ENCODE measurements around the gene CLEC16A. TPM values are rescaled to one million over a fixed set of nuclear protein-coding genes. Genes with fewer than 3 reads are reported as not detected.

Gene CLEC16A
- total RNA-seq, 2 donors from 2014 or later: 31.1 to 32.0 TPM

- DNase-seq (no peak), ATAC-seq (no peak)
- H3K9me3 ChIP-seq (ENCODE audit: control insufficient read depth, low read length, poor library complexity, severe bottlenecking): no peaks in the 10 kb centered on the region
- peaks cover 12% of the 10 kb centered on the region for H3K36me3 Mint-ChIP-seq (ENCODE audit: low read depth)
- no peaks in the 10 kb centered on the region for H3K27me3 Mint-ChIP-seq
- H3K27ac Mint-ChIP-seq: no peak overlapping the region
- peaks cover 16% of the 10 kb centered on the region for H3K4me1 Mint-ChIP-seq
- no peak overlapping the region for H3K4me3 Mint-ChIP-seq
Measured at GRCh38 chr16:11170696-11171447, 226.5 kb downstream of the CLEC16A start.

- Mint-ChIP-seq H3K4me1 (peaks cover 20% of the 10 kb centered on the region), H3K36me3 (ENCODE audit: low read depth) (peaks cover 12% of the 10 kb centered on the region), H3K27me3 (no peaks in the 10 kb centered on the region), H3K4me3 (no peak overlapping the region), H3K27ac (no peak overlapping the region)
- DNase-seq (no peak), ATAC-seq (no peak)
- H3K9me3 ChIP-seq (ENCODE audit: control insufficient read depth, low read length, poor library complexity, severe bottlenecking): no peaks in the 10 kb centered on the region
Measured at GRCh38 chr16:11171448-11171709, 227.0 kb downstream of the CLEC16A start.

DNA sequence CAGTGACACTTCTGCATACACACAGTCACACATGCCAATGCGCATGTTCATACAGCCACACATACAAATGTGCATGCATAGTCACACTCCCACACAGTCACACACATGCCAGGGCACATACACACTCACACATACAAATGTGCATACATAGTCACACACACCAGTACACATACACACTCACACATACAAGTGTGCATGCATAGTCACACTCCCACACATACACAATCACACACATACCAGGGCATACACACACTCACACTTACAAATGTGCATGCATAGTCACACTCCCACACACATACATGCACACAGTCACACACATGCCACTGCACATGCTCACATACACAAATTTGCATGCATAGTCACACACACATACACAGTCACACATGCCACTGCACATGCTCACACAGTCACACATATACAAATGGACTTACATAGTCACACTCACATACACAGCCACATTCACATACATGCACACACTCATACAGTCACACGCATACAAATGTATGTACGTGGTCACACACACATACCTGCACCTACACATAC is 227.5 kb downstream of the CLEC16A start:
- no peak overlapping the region for H3K27ac Mint-ChIP-seq
- peaks cover 12% of the 10 kb centered on the region for H3K36me3 Mint-ChIP-seq (ENCODE audit: low read depth)
- H3K4me1 Mint-ChIP-seq: peaks cover 22% of the 10 kb centered on the region
- no peak for ATAC-seq
- H3K27me3 Mint-ChIP-seq: no peaks in the 10 kb centered on the region
- no peak overlapping the region for H3K4me3 Mint-ChIP-seq
- DNase-seq: no peak
- no peaks in the 10 kb centered on the region for H3K9me3 ChIP-seq (ENCODE audit: control insufficient read depth, low read length, poor library complexity, severe bottlenecking)

DNA sequence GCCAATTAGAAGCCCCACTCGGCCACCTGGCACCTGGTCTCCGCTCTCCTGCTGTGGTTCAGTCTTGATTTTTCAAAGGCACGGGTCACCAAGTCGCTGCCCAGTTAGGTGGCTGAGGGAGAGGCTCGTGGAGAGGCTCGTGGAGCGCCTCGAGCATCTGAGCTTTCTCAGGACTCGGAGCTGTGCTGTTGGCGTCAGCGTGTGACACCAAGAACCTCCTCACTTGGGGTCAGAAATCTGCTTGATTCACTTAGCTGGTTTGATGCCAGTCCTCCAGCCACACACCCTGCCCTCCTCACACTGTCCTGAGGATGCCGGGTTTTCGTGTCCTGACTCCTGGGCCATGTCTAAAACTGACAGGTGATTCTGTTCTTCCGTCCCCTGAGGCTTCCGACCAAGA is 229.1 kb downstream of the CLEC16A start:
- Mint-ChIP-seq H3K4me1 (peaks cover 22% of the 10 kb centered on the region), H3K27me3 (no peaks in the 10 kb centered on the region), H3K27ac (no peak overlapping the region), H3K36me3 (ENCODE audit: low read depth) (peaks cover 12% of the 10 kb centered on the region), H3K4me3 (no peak overlapping the region)
- no peaks in the 10 kb centered on the region for H3K9me3 ChIP-seq (ENCODE audit: control insufficient read depth, low read length, poor library complexity, severe bottlenecking)
- DNase-seq (no peak), ATAC-seq (no peak)

GRCh38 chr16:11174141-11174540 is 229.8 kb downstream of the CLEC16A start:
- Mint-ChIP-seq H3K36me3 (ENCODE audit: low read depth) (peaks cover 12% of the 10 kb centered on the region), H3K4me1 (peaks cover 24% of the 10 kb centered on the region), H3K27ac (no peak overlapping the region), H3K27me3 (no peaks in the 10 kb centered on the region), H3K4me3 (no peak overlapping the region)
- H3K9me3 ChIP-seq (ENCODE audit: control insufficient read depth, low read length, poor library complexity, severe bottlenecking): no peaks in the 10 kb centered on the region
- ATAC-seq (no peak), DNase-seq (no peak)

DNA sequence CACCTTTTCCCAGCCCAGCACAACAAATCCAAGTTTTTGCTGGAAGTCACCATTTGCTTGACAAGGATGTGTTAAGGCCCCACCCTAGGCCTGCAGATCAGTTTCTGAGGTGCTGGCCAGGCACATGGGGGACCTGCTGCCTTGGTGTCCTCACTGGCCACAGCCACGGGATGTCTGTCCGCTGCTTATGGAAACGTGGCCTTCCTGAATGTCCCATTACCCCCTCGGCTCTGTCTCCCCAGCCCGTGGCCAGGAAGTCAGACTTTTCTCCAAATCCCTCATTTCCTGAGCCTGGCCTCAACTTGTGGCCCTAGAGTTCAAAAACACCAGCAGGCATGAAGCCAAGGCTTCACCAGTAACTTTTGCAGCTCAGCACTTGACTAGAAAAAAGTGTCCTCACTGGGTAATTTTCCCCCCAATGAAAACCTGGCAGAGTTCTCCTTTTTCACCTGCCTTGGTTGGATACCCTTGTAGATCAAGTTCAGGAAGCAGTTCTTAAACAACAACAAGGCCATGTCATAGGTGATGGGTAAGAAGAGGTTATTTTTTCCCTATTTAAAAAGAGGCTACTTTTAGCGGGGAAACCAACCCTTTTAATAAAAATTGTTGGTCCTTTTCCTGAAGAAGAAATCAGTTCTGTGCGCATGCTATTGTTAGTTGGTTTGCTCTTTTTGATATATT is 230.9 kb downstream of the CLEC16A start:
- Mint-ChIP-seq H3K4me1 (peaks cover 26% of the 10 kb centered on the region), H3K27ac (peak overlapping the region; percentile 70), H3K27me3 (no peaks in the 10 kb centered on the region), H3K36me3 (ENCODE audit: low read depth) (peaks cover 14% of the 10 kb centered on the region), H3K4me3 (no peak overlapping the region)
- no peak for DNase-seq
- no peak for ATAC-seq
- no peaks in the 10 kb centered on the region for H3K9me3 ChIP-seq (ENCODE audit: control insufficient read depth, low read length, poor library complexity, severe bottlenecking)

- H3K27me3 Mint-ChIP-seq: no peaks in the 10 kb centered on the region
- H3K4me1 Mint-ChIP-seq: peaks cover 28% of the 10 kb centered on the region
- ATAC-seq (no peak), DNase-seq (no peak)
- H3K9me3 ChIP-seq (ENCODE audit: control insufficient read depth, low read length, poor library complexity, severe bottlenecking): no peaks in the 10 kb centered on the region
- H3K27ac Mint-ChIP-seq: peak overlapping the region; percentile 70
- peaks cover 15% of the 10 kb centered on the region for H3K36me3 Mint-ChIP-seq (ENCODE audit: low read depth)
- no peak overlapping the region for H3K4me3 Mint-ChIP-seq
Measured at GRCh38 chr16:11175787-11176341, 231.5 kb downstream of the CLEC16A start.

DNA sequence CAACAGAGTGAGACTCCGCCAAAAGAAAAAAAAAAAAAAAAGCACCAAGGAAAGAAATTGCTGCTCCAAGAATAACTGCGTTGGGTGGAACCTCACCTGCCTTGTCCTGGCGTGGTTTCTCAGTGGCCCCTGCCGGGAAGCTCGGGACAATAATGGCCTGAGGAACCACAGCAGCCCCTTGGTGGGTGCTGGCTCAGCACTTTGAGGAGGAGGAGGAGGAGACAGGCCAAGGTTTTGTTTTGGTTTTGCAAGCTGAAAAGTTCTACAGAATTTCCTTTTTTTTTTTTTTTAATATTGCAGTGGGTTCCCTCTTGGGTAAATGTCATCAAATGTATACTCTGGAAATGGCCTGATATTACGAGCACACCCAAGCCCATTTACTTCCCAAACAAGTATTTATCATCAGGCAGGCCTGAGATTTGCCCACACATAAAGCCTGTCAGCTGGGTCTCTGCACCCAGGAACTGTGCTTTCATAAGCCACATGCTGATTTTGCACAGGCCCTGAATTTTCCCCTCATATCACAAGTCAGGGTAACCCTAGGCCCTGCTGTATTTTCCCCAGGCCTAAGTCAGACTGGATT is 233.3 kb downstream of the CLEC16A start:
- H3K4me1 Mint-ChIP-seq: peaks cover 29% of the 10 kb centered on the region
- H3K9me3 ChIP-seq (ENCODE audit: control insufficient read depth, low read length, poor library complexity, severe bottlenecking): no peaks in the 10 kb centered on the region
- ATAC-seq (no peak), DNase-seq (no peak)
- no peak overlapping the region for H3K4me3 Mint-ChIP-seq
- H3K36me3 Mint-ChIP-seq (ENCODE audit: low read depth): peaks cover 11% of the 10 kb centered on the region
- H3K27ac Mint-ChIP-seq: no peak overlapping the region
- no peaks in the 10 kb centered on the region for H3K27me3 Mint-ChIP-seq

DNA sequence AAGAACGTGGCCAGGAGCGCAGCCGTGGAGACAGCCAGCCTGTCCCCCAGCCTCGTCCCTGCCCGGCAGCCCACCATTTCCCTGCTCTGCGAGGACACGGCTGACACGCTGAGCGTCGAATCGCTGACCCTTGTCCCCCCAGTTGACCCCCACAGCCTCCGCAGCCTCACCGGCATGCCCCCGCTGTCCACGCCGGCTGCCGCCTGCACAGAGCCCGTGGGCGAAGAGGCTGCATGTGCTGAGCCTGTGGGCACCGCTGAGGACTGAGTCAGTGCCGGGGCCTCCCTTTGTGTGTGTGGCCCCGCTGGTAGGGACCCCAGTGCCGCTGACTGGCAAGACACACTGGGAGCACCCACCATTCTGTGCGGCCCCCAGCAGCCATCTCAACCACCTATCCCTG is 234.1 kb downstream of the CLEC16A start:
- H3K27ac Mint-ChIP-seq: no peak overlapping the region
- peaks cover 29% of the 10 kb centered on the region for H3K4me1 Mint-ChIP-seq
- peaks cover 11% of the 10 kb centered on the region for H3K36me3 Mint-ChIP-seq (ENCODE audit: low read depth)
- no peaks in the 10 kb centered on the region for H3K27me3 Mint-ChIP-seq
- DNase-seq: no peak
- no peaks in the 10 kb centered on the region for H3K9me3 ChIP-seq (ENCODE audit: control insufficient read depth, low read length, poor library complexity, severe bottlenecking)
- no peak overlapping the region for H3K4me3 Mint-ChIP-seq
- ATAC-seq: no peak

DNA sequence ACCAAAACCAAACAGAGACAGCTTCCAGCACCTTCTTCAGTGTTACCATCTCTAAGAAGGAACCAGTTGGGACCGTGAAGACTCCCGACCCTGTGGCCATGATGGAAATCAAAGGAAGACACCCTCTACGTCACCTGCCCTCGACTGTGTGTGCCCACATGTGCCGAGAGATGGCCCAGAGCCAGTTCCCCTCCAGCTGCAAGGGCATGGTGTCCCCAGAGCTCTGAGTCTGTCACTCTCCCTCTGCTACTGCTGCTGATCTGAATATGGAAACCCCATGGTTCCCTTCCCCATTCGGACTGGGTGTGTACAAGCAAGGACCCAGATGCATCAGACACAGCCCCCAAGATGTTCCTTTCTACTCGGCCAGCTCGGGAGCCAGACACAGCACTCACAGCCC is 235.2 kb downstream of the CLEC16A start:
- H3K9me3 ChIP-seq (ENCODE audit: control insufficient read depth, low read length, poor library complexity, severe bottlenecking): no peaks in the 10 kb centered on the region
- peaks cover 29% of the 10 kb centered on the region for H3K4me1 Mint-ChIP-seq
- peaks cover 7% of the 10 kb centered on the region for H3K36me3 Mint-ChIP-seq (ENCODE audit: low read depth)
- ATAC-seq (no peak), DNase-seq (no peak)
- H3K27ac Mint-ChIP-seq: no peak overlapping the region
- H3K4me3 Mint-ChIP-seq: no peak overlapping the region
- H3K27me3 Mint-ChIP-seq: no peaks in the 10 kb centered on the region

GRCh38 chr16:11180489-11180888 is 236.1 kb downstream of the CLEC16A start:
- H3K9me3 ChIP-seq (ENCODE audit: control insufficient read depth, low read length, poor library complexity, severe bottlenecking): no peaks in the 10 kb centered on the region
- H3K4me3 Mint-ChIP-seq: no peak overlapping the region
- peaks cover 3% of the 10 kb centered on the region for H3K36me3 Mint-ChIP-seq (ENCODE audit: low read depth)
- H3K4me1 Mint-ChIP-seq: peaks cover 21% of the 10 kb centered on the region
- no peak overlapping the region for H3K27ac Mint-ChIP-seq
- no peaks in the 10 kb centered on the region for H3K27me3 Mint-ChIP-seq
- DNase-seq (no peak), ATAC-seq (no peak)

DNA sequence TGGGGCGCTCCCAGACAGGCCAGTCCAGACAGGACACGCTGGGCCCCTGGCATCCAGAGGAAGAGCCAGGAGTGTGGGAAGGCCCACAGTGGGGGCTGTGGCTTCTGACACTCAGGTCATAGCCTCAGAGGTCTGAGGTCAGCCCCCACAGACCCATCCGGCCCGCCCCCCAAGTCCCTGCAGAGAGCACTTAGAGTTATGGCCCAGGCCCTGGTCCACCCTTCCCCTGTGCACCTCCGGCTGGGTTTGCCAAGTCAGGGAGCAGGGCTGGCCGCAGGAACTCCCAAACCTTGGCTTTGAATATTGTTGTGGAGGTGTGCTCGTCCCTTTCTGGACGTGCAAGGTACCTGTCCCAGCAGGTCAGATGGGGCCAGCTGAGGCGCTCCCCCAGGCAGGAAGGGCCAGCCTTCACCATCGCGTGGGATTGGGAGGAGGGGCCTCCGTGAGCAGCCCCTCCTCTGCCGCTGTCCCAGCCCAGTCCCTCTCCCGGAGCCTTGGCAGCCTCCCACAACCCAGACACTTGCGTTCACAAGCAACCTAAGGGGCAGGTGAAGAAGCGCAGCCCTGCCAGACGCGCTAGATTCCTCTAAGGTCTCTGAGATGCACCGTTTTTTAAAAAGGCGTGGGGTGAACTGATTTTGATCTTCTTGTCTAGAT is 237.0 kb downstream of the CLEC16A start:
- Mint-ChIP-seq H3K4me1 (peaks cover 15% of the 10 kb centered on the region), H3K27ac (no peak overlapping the region), H3K4me3 (no peak overlapping the region), H3K27me3 (no peaks in the 10 kb centered on the region), H3K36me3 (ENCODE audit: low read depth) (peaks cover 3% of the 10 kb centered on the region)
- ATAC-seq: no peak
- no peak for DNase-seq
- H3K9me3 ChIP-seq (ENCODE audit: control insufficient read depth, low read length, poor library complexity, severe bottlenecking): no peaks in the 10 kb centered on the region

GRCh38 chr16:11181899-11182279 is 237.5 kb downstream of the CLEC16A start:
- peaks cover 12% of the 10 kb centered on the region for H3K4me1 Mint-ChIP-seq
- DNase-seq (no peak), ATAC-seq (peak; percentile 40)
- no peak overlapping the region for H3K27ac Mint-ChIP-seq
- H3K4me3 Mint-ChIP-seq: no peak overlapping the region
- peaks cover 3% of the 10 kb centered on the region for H3K36me3 Mint-ChIP-seq (ENCODE audit: low read depth)
- H3K27me3 Mint-ChIP-seq: no peaks in the 10 kb centered on the region
- no peaks in the 10 kb centered on the region for H3K9me3 ChIP-seq (ENCODE audit: control insufficient read depth, low read length, poor library complexity, severe bottlenecking)

All from T-helper 17 cell (primary cell).